Dermis blood vessel endothelial cell (primary cell): ENCODE measurements around the gene SCN4A. TPM values are rescaled to one million over a fixed set of nuclear protein-coding genes. Genes with fewer than 3 reads are reported as not detected.

Experiments
- DNase-seq: peaks from one replicate; pipeline ENCODE4 v3.0.0; 2010
- total RNA-seq: library from RNA; depleted of rRNA; stranded (reverse); fragments of >200 nt; gene quantifications from 2 replicates; pipeline ENCODE4 v1.2.3, GENCODE V29; 2014

The SCN4A gene
- total RNA-seq, 1 donor from 2014 or later, result 0.17 TPM

DNA sequence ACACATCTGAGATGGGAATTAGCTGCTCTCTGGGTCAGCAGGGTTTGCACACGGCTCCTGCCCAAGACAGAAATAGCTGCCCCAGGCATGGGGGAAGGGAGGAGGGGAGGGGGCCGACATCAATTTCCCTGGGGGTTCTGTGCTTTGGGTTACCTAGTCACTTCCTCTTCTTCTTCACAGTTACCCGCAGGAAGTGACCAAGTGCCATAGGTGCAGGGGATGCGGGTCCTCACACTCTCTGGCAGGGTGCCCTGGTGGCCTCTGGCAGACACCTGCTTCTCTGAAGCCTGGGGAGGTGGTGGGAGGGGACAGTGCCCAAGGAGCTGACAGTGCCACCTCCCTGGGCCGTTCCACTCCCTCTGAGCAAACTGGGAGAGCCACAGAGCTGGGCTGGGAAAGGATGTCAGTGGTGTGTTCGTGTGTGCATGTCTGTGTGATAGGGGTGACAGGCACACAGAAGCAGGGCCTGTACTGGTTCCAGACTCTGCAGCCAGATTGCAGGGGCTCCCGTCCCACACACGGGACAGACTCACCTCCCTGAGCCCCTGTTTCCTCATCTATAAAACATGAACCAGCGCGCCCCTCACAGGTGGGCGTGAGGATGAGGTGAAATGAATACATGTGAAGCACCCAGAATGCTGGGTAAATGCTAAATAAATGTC is 18.2 kb downstream of the SCN4A start:
- DNase-seq, result no peak

GRCh38 chr17:63950940-63951907 is 21.5 kb downstream of the SCN4A start:
- DNase-seq, result peak; percentile 15

- no peak for DNase-seq
Measured at GRCh38 chr17:63949576-63950250, 23.0 kb downstream of the SCN4A start.

- no peak for DNase-seq
Measured at GRCh38 chr17:63948521-63948920, 24.2 kb downstream of the SCN4A start.

- no peak for DNase-seq
Measured at GRCh38 chr17:63947711-63948330, 24.9 kb downstream of the SCN4A start.

DNA sequence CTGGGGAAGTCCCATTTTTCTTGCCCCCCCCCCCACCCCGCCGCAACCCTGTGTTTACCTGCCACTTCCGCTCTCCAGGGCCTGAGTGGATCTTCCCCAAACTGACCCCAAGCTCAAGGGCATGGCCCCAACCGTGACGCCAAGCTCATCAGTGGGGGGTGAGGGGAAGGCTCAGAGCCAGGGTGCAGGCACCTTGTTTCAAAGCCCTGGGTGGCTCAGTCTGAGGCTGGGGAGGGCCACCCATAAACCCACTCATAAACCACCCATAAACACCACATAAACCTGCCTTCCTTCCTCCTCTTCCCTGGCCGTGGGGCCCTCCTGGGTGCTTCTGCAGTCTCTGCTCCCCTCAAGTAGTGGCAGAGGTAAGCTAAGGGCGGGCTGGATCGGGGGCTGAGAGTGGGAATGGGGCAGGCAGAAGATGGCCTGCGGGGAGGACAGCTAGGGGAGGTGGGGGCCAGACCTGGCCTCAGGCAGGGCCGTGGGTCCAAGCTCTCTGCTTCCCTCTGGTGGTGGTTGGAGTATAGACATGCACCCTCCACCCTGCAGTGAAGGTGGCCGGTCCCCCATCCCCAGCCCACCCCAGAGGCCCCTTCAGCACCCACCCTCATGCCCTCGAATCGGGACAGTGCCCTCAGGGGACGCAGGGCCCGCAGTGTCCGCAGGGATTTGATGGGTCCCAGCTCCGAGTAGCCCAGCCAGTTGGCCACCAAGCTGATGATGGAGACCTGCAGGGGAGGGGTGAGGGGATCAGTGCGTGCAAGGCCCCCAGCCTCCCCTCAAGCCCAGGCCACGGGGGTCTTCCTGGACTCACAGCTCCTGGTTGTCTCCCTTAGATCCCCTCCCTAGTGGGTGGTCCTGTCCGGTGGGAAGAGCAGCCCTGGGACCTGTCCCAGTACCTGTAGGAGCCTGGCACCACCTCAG is 26.0 kb downstream of the SCN4A start:
- DNase-seq, result peak; percentile 71

DNA sequence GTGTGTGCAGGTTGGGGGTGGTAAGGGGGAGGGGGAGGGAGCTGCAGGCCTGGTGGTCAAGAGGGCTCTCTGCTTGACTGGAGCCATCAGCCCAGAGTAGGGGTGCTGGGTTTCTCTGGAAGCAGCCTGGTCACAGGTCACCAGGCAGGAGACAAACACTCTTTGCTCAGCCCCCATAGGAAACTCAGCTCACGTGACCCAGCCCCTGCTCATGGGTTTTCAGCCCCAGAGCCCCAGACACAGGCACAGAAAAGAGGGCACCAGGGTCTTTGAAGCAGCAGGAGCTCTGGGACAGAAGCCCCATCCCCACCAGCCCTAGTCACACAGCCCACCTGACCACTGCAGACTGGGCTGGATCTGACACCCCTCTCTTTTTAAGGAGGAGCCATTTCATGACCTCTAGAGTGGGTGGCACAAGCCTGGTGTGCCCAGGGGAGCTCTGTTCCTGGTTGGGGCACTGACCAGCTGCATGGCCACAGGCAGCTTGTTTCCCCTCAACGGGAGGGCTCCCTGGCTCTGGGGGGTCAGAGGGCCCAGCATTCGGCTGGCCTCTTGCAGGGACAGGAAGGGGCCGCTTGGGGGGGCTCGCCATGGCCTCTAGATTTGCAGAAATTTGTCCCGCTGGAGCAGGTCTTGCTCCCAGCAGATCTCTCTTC is 26.8 kb downstream of the SCN4A start:
- DNase-seq, result no peak

DNA sequence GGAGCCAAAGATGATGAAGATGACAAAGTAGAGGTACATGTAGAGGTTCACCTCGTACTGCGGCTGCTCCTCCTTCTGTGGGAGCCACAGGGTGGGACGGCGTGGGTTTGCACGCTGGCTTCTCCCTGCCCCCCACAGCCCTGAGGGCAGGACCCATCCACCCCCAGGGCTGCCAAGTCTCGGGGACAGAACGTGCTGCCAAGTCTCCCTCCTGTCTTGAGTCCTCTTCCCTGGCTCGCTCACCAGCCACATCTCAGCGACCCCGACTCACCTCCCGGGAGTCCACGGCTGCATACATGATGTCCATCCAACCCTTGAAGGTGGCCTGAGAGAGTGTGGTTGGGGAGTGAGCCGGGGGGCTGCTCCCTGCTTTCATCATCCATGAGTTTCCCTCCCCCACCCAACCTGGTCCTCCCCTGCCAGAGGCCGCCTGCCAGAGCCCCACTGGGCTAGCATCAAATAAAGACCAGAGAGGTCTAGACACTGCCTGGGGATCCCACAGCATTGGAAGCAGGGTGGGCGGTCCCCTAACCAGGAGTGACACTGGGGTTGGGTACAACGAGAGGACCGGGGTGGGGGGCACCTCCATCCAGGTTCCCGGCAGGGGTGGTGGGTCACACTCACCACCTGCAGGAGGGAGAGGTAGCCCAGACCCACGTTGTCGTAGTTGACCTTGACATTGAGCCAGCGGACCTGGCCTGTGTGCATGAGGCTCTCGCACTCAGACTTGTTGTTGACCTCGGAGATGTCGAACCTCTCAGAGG is 27.8 kb downstream of the SCN4A start:
- no peak for DNase-seq

DNA sequence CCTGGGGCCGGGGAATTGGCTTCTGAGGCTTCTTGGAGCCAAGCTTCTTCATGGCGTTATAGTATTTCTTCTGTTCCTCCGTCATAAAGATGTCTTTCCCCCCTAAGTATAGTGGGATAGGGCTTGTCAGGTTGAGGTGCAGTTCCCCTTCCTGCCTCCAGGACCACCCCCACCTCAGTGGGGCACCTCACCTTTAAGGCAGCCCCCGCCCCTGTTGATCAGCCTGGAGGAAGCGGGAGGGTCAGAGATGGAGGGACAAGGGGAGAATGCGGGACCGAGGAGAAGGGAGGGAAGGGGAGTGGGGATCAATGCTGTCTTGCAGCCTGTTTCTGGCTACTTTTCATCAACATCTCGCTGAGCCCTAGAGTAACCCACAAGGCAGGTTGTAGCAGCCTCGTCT is 29.0 kb downstream of the SCN4A start:
- no peak for DNase-seq

DNA sequence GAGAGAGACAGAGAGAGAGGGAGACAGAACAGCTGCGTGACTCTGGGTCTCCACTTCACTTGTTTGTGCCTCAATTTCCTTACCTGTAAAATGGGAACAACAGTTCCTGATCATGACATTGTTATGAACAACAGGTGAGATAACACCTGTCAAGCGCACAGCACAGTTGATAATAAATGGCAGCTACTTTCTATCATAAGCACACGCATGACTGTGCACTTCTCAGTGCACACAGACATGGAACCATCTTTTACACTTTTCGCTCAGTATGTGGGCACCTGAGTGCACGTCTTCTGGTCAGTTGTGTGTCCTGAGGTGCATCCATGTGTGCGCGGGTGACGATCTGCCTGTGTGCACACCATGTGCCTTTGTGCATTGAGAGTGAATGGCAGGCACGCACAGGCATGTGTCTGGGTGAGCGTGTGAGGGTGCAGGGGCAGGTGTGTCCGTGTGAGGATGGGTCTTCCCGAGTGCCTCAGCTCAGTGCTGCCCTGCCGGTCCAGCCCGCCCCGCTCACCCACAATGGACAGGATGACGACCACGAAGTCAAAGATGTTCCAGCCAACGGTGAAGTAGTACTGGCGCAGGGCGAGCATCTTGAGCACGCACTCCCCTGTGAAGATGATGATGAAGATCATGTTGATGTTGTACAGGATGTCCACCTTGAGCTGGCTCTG is 30.3 kb downstream of the SCN4A start:
- no peak for DNase-seq

- no peak for DNase-seq
Measured at GRCh38 chr17:63941751-63942150, 31.0 kb downstream of the SCN4A start.

DNA sequence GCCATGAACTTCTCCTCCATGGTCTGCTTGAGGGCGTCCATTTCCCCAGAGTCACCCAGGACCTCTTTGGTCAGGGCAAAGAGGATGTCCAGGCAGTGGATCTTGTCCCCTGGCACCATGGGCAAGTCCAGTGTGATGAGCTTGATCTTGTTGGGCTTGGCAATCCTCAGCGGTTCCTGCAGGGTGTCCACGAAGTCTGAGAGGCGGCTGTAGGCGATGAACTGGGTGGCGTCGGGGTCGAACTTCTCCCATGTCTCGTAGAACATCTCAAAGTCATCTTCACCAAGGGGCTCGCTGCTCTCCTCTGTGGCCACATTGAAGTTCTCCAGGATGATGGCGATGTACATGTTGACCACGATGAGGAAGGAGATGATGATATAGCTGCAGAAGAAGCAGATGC is 31.6 kb downstream of the SCN4A start:
- DNase-seq, result no peak

DNA sequence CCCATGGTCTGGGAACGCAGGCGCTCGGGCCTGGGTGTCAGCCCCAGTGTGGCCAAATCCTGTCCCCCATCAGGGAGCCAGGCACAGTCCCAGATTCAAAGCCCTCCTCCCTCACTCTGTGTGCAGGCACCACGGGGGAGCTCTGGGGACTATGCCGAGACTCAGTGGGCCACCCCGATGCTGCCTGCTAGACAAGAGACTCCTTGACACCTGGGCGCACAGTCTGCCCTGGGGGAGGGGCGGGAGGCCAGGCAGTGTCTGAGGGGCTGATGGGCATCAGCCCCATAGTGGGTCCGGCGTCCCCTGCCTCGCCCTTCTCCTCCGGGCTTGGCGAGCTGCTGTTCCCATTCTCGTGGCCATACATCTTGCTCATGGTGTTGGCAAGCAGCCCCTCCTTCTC is 32.1 kb downstream of the SCN4A start:
- no peak for DNase-seq

GRCh38 chr17:63939884-63940283 is 32.8 kb downstream of the SCN4A start:
- no peak for DNase-seq

GRCh38 chr17:63939401-63939800 is 33.3 kb downstream of the SCN4A start:
- no peak for DNase-seq

DNA sequence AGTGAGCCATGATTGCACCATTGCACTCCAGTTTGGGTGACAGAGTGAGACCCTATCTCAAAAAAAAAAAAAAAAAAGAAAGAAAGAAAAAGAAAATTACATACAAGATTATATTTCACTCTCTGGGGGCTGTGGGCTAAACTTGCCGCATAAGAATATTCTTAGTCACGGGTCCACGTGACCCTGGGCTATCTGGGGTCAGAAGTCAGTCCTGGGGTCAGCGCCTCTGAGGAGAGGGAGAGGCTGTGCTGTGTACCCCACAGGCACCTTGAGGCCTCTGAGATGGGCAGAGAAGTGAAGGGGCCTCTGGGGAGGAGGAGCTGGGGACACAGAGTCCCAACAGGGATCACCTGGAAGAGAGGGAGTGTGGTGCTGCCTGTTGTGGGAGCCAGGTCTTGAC is 34.8 kb downstream of the SCN4A start:
- no peak for DNase-seq

DNA sequence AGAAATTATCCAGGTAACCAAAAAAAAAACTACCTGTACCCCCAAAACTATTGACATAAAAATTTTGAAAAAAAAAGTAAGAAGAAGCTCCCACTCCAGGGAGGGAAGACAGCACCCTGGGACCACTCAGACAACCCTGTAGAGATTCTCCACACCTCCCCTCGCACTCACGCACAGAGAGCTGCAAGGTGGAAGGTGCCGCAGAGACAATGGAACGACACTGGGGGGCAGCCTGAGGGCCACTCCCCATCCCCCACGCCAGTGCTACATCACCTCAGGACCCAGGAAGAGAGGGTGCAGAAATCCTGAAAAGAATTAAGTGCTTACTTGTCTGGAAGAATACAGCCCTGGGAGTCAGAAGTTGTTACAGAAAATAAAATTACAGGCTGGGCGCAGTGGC is 35.4 kb downstream of the SCN4A start:
- DNase-seq, result no peak

GRCh38 chr17:63934183-63935112 is 38.3 kb downstream of the SCN4A start:
- DNase-seq, result no peak

- DNase-seq, result no peak
Measured at GRCh38 chr17:63933598-63933997, 39.1 kb downstream of the SCN4A start.
